MM.1S (cell line): ENCODE results near the gene FOXP1.

Experiments
- DNase-seq: peaks from one replicate; pipeline ENCODE4 v3.0.0-alpha.2; 2015
- H2AFZ ChIP-seq: fragments of 300-600 bp; sonication (generic); 2 replicates; pipeline ENCODE4 v1.6.0; 2016; ENCODE audit warnings: antibody characterized with exemption, low read length
- H3F3A ChIP-seq: fragments of 300-600 bp; sonication (generic); 2 replicates; pipeline ENCODE4 v1.6.1; 2016; ENCODE audit warnings: mild to moderate bottlenecking, antibody characterized with exemption, low read length, moderate library complexity, mixed read lengths; ENCODE audit not compliant: insufficient read depth
- H3K27ac ChIP-seq: fragments of 300-600 bp; sonication (generic); 2 replicates; pipeline ENCODE4 v1.5.1; 2016; ENCODE audit warnings: mild to moderate bottlenecking, low read length
- H3K27me3 ChIP-seq: fragments of 300-600 bp; sonication (generic); replicated peaks from 2 replicates; pipeline ENCODE4 v1.6.0; 2016; ENCODE audit warnings: low read length; ENCODE audit not compliant: insufficient read depth
- H3K36me3 ChIP-seq: fragments of 300-600 bp; sonication (generic); replicated peaks from 2 replicates; pipeline ENCODE4 v1.6.1; 2016; ENCODE audit warnings: mild to moderate bottlenecking, low read length, mixed read lengths; ENCODE audit not compliant: insufficient read depth
- H3K4me1 ChIP-seq: fragments of 300-600 bp; sonication (generic); 2 replicates; pipeline ENCODE4 v1.6.1; 2016; ENCODE audit warnings: low read length, mixed read lengths
- H3K4me2 ChIP-seq: fragments of 300-600 bp; sonication (generic); 2 replicates; pipeline ENCODE4 v1.6.0; 2016; ENCODE audit warnings: low read depth, low read length
- H3K4me3 ChIP-seq: fragments of 300-600 bp; sonication (generic); 2 replicates; pipeline ENCODE4 v1.5.1; 2016; ENCODE audit warnings: low read length, mixed read lengths
- H3K79me2 ChIP-seq: fragments of 300-600 bp; sonication (generic); 2 replicates; pipeline ENCODE4 v1.6.1; 2016; ENCODE audit warnings: mixed run types, low read length, mixed read lengths
- H3K9ac ChIP-seq: fragments of 300-600 bp; sonication (generic); 2 replicates; pipeline ENCODE4 v1.6.1; 2016; ENCODE audit warnings: low read length, mixed read lengths
- H3K9me2 ChIP-seq: fragments of 300-600 bp; sonication (generic); replicated peaks from 2 replicates; pipeline ENCODE4 v1.6.1; 2016; ENCODE audit warnings: mild to moderate bottlenecking, low read length, mixed read lengths; ENCODE audit not compliant: insufficient read depth
- H3K9me3 ChIP-seq: fragments of 300-600 bp; sonication (generic); replicated peaks from 2 replicates; pipeline ENCODE4 v1.6.1; 2016; ENCODE audit warnings: mild to moderate bottlenecking, low read length, mixed read lengths; ENCODE audit not compliant: insufficient read depth
- H4K20me1 ChIP-seq: fragments of 300-600 bp; sonication (generic); 2 replicates; pipeline ENCODE4 v1.6.1; 2016; ENCODE audit warnings: mild to moderate bottlenecking, low read length, moderate library complexity, mixed read lengths; ENCODE audit not compliant: insufficient read depth
- EZH2 ChIP-seq: fragments of 300-600 bp; sonication (generic); optimal IDR thresholded peaks from 2 replicates; pipeline ENCODE3; 2017; ENCODE audit warnings: low read depth, mild to moderate bottlenecking, antibody characterized with exemption, low read length, mixed read lengths
- EZH2phosphoT487 ChIP-seq: fragments of 300-600 bp; sonication (generic); IDR thresholded peaks from 2 replicates; pipeline ENCODE4 v1.6.1; 2018; ENCODE audit warnings: antibody characterized with exemption, low read length
- TF ChIP-seq, protein P1 (sequence below): fragments of 300-600 bp; sonication (generic); IDR thresholded peaks from 2 replicates; pipeline ENCODE4 v1.5.1; 2016; ENCODE audit warnings: antibody characterized with exemption, low read length, mixed read lengths

Gene FOXP1

DNA sequence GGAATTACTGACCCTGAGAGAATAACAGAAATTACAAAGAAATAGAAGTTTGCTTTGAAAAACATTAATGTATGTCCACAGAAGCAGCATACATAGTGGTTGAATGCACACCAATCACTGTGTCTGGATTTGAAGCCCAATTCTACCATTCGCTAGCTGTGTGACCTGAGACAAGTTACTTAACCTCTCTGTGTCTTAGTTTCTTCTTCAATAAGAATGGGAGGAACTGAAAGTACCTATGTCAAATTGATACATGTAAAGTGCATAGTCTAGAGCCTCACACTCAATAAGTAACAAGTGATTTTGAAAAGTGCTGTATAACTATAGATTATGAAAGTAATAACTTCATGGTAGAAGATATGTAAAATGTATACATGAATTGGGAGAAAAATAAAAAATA lies 457.8 kb downstream of the FOXP1 start:
- no peak overlapping the region for H3K4me2 ChIP-seq
- no peaks in the 10 kb centered on the region for H3K4me1 ChIP-seq
- H3K36me3 ChIP-seq = no peaks in the 10 kb centered on the region
- H3K27me3 ChIP-seq = no peaks in the 10 kb centered on the region
- no peaks in the 10 kb centered on the region for H3K9me2 ChIP-seq
- H3K27ac ChIP-seq = no peak overlapping the region
- DNase-seq = no peak
- H3K9me3 ChIP-seq = no peaks in the 10 kb centered on the region
- no peaks in the 10 kb centered on the region for H3F3A ChIP-seq
- H3K4me3 ChIP-seq = no peak overlapping the region
- no peaks in the 10 kb centered on the region for H3K79me2 ChIP-seq
- no peak overlapping the region for H3K9ac ChIP-seq
- no peaks in the 10 kb centered on the region for H4K20me1 ChIP-seq
- TF ChIP-seq EZH2 (no peak), EZH2phosphoT487 (no peak)
- TF ChIP-seq, protein P1, sequence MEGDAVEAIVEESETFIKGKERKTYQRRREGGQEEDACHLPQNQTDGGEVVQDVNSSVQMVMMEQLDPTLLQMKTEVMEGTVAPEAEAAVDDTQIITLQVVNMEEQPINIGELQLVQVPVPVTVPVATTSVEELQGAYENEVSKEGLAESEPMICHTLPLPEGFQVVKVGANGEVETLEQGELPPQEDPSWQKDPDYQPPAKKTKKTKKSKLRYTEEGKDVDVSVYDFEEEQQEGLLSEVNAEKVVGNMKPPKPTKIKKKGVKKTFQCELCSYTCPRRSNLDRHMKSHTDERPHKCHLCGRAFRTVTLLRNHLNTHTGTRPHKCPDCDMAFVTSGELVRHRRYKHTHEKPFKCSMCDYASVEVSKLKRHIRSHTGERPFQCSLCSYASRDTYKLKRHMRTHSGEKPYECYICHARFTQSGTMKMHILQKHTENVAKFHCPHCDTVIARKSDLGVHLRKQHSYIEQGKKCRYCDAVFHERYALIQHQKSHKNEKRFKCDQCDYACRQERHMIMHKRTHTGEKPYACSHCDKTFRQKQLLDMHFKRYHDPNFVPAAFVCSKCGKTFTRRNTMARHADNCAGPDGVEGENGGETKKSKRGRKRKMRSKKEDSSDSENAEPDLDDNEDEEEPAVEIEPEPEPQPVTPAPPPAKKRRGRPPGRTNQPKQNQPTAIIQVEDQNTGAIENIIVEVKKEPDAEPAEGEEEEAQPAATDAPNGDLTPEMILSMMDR = no peak
- no peak overlapping the region for H2AFZ ChIP-seq

DNA sequence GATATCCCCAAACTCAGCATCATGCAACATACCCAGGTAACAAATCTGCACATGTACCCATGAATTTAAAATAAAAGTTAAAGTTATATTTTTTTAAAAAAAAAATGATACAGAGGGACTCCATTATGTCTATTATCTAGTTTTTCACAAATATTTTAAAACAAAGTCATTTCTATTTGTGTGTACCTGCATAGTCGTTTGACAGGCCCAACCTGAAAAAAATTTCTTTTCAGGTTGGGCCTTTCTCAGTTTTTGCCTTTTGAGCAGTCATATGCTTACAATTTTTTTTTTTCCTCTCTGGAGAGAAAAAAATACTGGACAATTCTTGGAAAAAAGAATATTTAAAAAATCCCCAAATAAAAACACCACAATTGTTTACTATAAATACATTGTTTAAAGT lies 459.5 kb downstream of the FOXP1 start:
- no peaks in the 10 kb centered on the region for H3K36me3 ChIP-seq
- no peaks in the 10 kb centered on the region for H3K9me2 ChIP-seq
- no peak overlapping the region for H3K4me3 ChIP-seq
- H3K79me2 ChIP-seq = no peaks in the 10 kb centered on the region
- H3K9ac ChIP-seq = no peak overlapping the region
- H3F3A ChIP-seq = no peaks in the 10 kb centered on the region
- DNase-seq = no peak
- H4K20me1 ChIP-seq = no peaks in the 10 kb centered on the region
- H3K4me2 ChIP-seq = no peak overlapping the region
- H3K27ac ChIP-seq = no peak overlapping the region
- no peaks in the 10 kb centered on the region for H3K4me1 ChIP-seq
- no peak overlapping the region for H2AFZ ChIP-seq
- TF ChIP-seq EZH2phosphoT487 = no peak
- TF ChIP-seq EZH2 = no peak
- TF ChIP-seq, protein P1 = no peak
- no peaks in the 10 kb centered on the region for H3K9me3 ChIP-seq
- no peaks in the 10 kb centered on the region for H3K27me3 ChIP-seq

DNA sequence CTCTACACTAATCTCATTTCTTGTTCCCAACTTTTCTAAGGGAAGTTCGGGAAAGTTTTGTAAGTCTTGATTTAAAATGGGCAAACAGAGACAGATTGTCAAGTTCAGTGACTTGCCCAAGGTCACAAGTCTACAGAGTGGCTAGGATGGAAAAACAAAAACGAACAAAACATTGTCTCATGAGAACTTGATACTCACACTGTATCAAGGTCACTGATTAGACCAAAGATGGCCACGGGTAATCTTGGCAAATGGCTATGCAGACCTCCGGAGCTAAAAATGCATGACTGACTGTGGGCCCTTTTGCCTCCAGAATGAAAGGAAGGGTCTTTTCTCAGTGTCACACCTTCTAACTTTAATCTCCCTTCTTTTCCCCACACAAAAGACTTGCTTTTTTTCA lies 460.9 kb downstream of the FOXP1 start:
- Histone ChIP-seq H3K27me3 (no peaks in the 10 kb centered on the region), H4K20me1 (no peaks in the 10 kb centered on the region), H3K4me2 (no peak overlapping the region), H3K9ac (no peak overlapping the region), H3K27ac (no peak overlapping the region), H3K36me3 (no peaks in the 10 kb centered on the region), H3K9me2 (no peaks in the 10 kb centered on the region), H3K4me3 (no peak overlapping the region), H3F3A (no peaks in the 10 kb centered on the region), H2AFZ (no peak overlapping the region), H3K79me2 (no peaks in the 10 kb centered on the region), H3K9me3 (no peaks in the 10 kb centered on the region), H3K4me1 (no peaks in the 10 kb centered on the region)
- no peak for TF ChIP-seq EZH2
- TF ChIP-seq, protein P1 = no peak
- no peak for TF ChIP-seq EZH2phosphoT487
- no peak for DNase-seq
